ENCODE results near the gene CEACAM20.

GRCh38 chr19:44476559-44477408, 52.7 kb downstream of the CEACAM20 start:
- TF ChIP-seq CTCF (IDR thresholded peaks at IDR 0.05) (no peak), POLR2A (IDR thresholded peaks at IDR 0.05) (no peak)

Measured in adrenal gland (tissue), 5 donors.